ENCODE measurements around the gene TRIML1. TPM values are rescaled to one million over a fixed set of nuclear protein-coding genes. Genes with fewer than 3 reads are reported as not detected.

TRIML1 gene, protein sequence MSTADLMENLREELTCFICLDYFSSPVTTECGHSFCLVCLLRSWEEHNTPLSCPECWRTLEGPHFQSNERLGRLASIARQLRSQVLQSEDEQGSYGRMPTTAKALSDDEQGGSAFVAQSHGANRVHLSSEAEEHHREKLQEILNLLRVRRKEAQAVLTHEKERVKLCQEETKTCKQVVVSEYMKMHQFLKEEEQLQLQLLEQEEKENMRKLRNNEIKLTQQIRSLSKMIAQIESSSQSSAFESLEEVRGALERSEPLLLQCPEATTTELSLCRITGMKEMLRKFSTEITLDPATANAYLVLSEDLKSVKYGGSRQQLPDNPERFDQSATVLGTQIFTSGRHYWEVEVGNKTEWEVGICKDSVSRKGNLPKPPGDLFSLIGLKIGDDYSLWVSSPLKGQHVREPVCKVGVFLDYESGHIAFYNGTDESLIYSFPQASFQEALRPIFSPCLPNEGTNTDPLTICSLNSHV
- total RNA-seq, result not detected

DNA sequence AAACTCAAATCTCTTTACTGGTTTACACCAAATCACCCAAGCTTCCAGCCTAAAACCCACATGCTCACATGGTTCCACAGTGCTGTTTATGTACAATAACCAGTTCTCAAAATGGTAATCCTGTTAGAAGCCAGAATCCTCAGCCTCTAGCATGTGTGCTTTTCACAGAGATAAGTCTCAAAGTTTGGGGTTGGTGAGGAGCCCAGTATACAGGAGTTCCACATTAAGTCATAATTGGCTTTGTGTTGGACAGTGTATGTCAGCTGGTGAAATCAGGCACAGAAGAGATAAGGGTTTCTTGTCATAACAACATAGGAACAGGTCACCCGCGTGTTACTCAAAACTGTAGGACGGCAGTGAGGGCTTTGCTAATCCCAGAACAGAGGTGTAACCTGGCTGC is at the start of gene TRIML1:
TRIML1 (plus strand) TSS at position 301 of the 400 bp plus-strand sequence. CDS start 118 bp downstream, outside the sequence.
- CTCF ChIA-PET, result no interaction called here
- Mint-ChIP-seq H3K9me3 (peaks cover 1% of the 10 kb centered on the region), H3K4me1 (ENCODE audit: low read depth) (no peaks in the 10 kb centered on the region), H3K27ac (no peak within 1 kb of the TSS), H3K27me3 (ENCODE audit: low read depth) (peaks cover 1% of the 10 kb centered on the region), H3K4me3 (no peak within 1 kb of the TSS), H3K36me3 (ENCODE audit: low read depth) (no peaks in the 10 kb centered on the region)
- intact Hi-C loops (cut with micrococcal nuclease), result no loop called here
- no peak for DNase-seq

DNA sequence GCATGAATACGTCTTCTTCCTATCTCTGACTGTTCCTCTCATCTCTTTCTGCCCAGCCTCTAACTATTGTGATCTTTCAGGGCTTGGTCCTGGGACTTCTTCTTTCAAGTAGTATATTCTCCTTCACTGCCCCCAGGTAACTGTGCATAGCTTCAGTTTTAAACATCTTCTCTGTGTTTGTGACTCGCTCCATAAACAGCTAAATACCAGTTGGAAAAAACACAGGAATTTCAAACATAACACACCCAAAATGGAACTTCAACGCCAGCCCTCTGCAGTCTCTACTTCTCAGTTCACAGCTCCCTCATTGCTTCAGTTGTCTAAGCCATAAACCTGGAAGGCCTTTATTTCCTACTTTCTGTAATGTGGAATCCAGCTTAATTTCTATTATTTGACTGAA is 46.4 kb upstream of the TRIML1 start:
- Mint-ChIP-seq H3K27ac (no peak overlapping the region), H3K9me3 (peaks cover 4% of the 10 kb centered on the region), H3K4me1 (ENCODE audit: low read depth) (no peaks in the 10 kb centered on the region), H3K36me3 (ENCODE audit: low read depth) (no peaks in the 10 kb centered on the region), H3K4me3 (no peak overlapping the region), H3K27me3 (ENCODE audit: low read depth) (no peaks in the 10 kb centered on the region)
- CTCF ChIA-PET, result no interaction called here
- intact Hi-C loops (cut with micrococcal nuclease), result no loop called here
- DNase-seq, result no peak

GRCh38 chr4:188106454-188106853 is 32.8 kb upstream of the TRIML1 start:
- CTCF ChIA-PET, result no interaction called here

GRCh38 chr4:188107931-188108843 is 31.1 kb upstream of the TRIML1 start:
- intact Hi-C loops (cut with micrococcal nuclease), result no loop called here
- Mint-ChIP-seq H3K27ac (no peak overlapping the region), H3K4me3 (no peak overlapping the region), H3K9me3 (peaks cover 10% of the 10 kb centered on the region), H3K4me1 (ENCODE audit: low read depth) (no peaks in the 10 kb centered on the region), H3K36me3 (ENCODE audit: low read depth) (no peaks in the 10 kb centered on the region), H3K27me3 (ENCODE audit: low read depth) (peaks cover 5% of the 10 kb centered on the region)
- no peak for DNase-seq
- CTCF ChIA-PET, result no interaction called here

More at GRCh38 chr4:188106454-188106853, 32.8 kb upstream of the TRIML1 start:
- Mint-ChIP-seq H3K36me3 (ENCODE audit: low read depth) (peaks cover 1% of the 10 kb centered on the region), H3K27ac (no peak overlapping the region), H3K9me3 (peaks cover 10% of the 10 kb centered on the region), H3K4me1 (ENCODE audit: low read depth) (no peaks in the 10 kb centered on the region), H3K27me3 (ENCODE audit: low read depth) (peaks cover 5% of the 10 kb centered on the region), H3K4me3 (no peak overlapping the region)
- intact Hi-C loops (cut with micrococcal nuclease), result no loop called here
- no peak for DNase-seq

DNA sequence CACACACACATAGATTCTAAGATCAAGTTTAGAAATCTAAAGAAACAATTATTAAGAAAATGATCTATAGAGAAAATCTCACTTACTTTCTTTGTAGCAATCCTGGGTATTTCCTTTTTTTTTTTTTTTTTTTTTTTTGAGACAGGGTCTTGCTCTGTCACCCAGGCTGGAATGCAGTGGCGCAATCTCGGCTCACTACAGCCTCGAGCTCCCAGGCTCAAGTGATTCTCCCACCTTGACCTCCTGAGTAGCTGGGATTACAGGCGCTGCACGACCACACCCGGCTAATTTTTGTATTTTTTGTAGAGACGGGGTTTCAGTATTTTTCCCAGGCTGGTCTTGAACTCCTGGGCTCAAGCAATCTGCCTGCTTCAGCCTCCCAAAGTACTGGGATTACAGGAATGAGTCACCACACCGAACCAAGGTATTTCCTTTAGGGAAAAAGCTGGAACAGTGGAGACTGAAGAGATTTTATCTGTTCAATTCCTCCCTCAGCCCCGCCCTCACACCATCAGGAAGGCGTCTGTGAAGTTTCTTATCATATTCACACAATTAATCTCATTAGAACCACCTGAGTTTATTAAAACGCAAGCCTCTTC is 30.0 kb upstream of the TRIML1 start, which contains the start of gene TRIML2:
TRIML2 (minus strand) TSS at position 447 of the 599 bp plus-strand sequence. CDS start 4,235 bp downstream, outside the sequence.
- CTCF ChIA-PET, result interaction anchor here (0.6 kb wide), 1 partner anchor 145 kb away, joined by 3 read pairs; no protein-coding TSS in a partner anchor
- H3K4me1 Mint-ChIP-seq (ENCODE audit: low read depth), result no peaks in the 10 kb centered on the region
- no peak for DNase-seq
- no peaks in the 10 kb centered on the region for H3K36me3 Mint-ChIP-seq (ENCODE audit: low read depth)
- H3K27ac Mint-ChIP-seq, result no peak within 1 kb of the TSS
- peaks cover 6% of the 10 kb centered on the region for H3K9me3 Mint-ChIP-seq
- intact Hi-C loops (cut with micrococcal nuclease), result no loop called here
- no peak within 1 kb of the TSS for H3K4me3 Mint-ChIP-seq
- peaks cover 5% of the 10 kb centered on the region for H3K27me3 Mint-ChIP-seq (ENCODE audit: low read depth)

GRCh38 chr4:188110036-188110435 is 29.2 kb upstream of the TRIML1 start:
- H3K27me3 Mint-ChIP-seq (ENCODE audit: low read depth), result peaks cover 5% of the 10 kb centered on the region
- CTCF ChIA-PET, result no interaction called here
- intact Hi-C loops (cut with micrococcal nuclease), result no loop called here
- H3K27ac Mint-ChIP-seq, result no peak overlapping the region
- no peaks in the 10 kb centered on the region for H3K36me3 Mint-ChIP-seq (ENCODE audit: low read depth)
- no peak overlapping the region for H3K4me3 Mint-ChIP-seq
- no peak for DNase-seq
- peaks cover 4% of the 10 kb centered on the region for H3K9me3 Mint-ChIP-seq
- H3K4me1 Mint-ChIP-seq (ENCODE audit: low read depth), result no peaks in the 10 kb centered on the region

DNA sequence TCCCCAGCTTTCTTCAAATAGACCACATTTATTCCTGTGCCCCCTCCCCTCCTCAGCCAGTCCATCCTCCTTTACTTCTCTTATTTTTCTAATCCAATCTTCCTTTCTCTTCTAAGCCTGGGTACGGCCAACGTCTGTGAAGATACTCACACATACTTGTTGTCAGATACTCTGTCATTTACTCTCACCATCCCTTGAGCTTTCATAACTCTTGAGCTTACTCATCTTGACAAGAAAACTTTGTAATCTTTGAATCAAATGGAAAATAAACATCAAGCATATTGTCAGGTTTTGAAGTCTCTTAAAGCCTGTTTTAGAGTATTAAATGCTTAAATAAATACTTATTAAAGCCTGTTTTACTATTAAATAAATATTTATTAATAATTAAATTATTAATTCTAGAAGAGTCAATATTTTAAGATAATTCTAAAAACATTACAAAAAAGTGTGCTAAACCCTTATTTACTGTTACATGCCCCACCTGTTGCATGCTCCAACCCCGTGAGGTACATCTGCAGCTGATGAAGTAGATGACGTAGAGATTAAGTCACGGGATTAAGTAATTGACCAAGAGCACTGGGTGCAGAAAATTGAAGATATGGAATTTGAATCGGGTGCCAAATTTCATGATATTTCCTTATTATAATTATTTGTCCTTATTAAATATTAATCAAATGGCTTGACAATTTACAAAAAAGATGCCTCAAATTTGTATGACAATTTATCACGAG is 28.3 kb upstream of the TRIML1 start:
- CTCF ChIA-PET, result no interaction called here
- Mint-ChIP-seq H3K4me1 (ENCODE audit: low read depth) (no peaks in the 10 kb centered on the region), H3K9me3 (peaks cover 4% of the 10 kb centered on the region), H3K27ac (no peak overlapping the region), H3K36me3 (ENCODE audit: low read depth) (no peaks in the 10 kb centered on the region), H3K4me3 (no peak overlapping the region), H3K27me3 (ENCODE audit: low read depth) (peaks cover 5% of the 10 kb centered on the region)
- intact Hi-C loops (cut with micrococcal nuclease), result no loop called here
- no peak for DNase-seq

GRCh38 chr4:188111955-188112354 is 27.3 kb upstream of the TRIML1 start:
- CTCF ChIA-PET, result no interaction called here
- H3K4me1 Mint-ChIP-seq (ENCODE audit: low read depth), result no peaks in the 10 kb centered on the region
- intact Hi-C loops (cut with micrococcal nuclease), result no loop called here
- no peak for DNase-seq
- no peak overlapping the region for H3K4me3 Mint-ChIP-seq
- no peaks in the 10 kb centered on the region for H3K36me3 Mint-ChIP-seq (ENCODE audit: low read depth)
- no peak overlapping the region for H3K27ac Mint-ChIP-seq
- H3K27me3 Mint-ChIP-seq (ENCODE audit: low read depth), result peaks cover 5% of the 10 kb centered on the region
- peaks cover 4% of the 10 kb centered on the region for H3K9me3 Mint-ChIP-seq

DNA sequence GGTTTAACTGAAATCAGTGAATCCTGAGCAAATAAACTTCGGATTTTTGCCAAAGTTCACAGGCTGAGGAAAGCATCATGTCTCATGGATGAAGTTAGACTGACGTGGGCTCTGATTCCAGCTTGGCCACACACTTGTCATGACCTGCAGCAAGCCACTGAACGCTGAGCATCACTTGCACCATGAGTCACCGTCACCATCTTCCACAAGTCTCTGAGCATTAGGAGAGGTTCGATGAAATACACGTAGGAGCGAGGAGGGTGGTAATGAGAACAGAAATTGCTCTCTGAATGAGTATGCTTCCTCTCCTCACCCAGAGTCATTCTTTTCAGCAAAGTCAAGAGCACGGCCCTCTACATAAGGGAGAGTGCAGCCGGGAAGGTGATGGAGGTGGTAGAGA is 26.1 kb upstream of the TRIML1 start:
- CTCF ChIA-PET, result no interaction called here
- no peak for DNase-seq
- H3K4me3 Mint-ChIP-seq, result no peak overlapping the region
- H3K4me1 Mint-ChIP-seq (ENCODE audit: low read depth), result no peaks in the 10 kb centered on the region
- intact Hi-C loops (cut with micrococcal nuclease), result no loop called here
- no peaks in the 10 kb centered on the region for H3K36me3 Mint-ChIP-seq (ENCODE audit: low read depth)
- no peak overlapping the region for H3K27ac Mint-ChIP-seq
- peaks cover 2% of the 10 kb centered on the region for H3K9me3 Mint-ChIP-seq
- peaks cover 5% of the 10 kb centered on the region for H3K27me3 Mint-ChIP-seq (ENCODE audit: low read depth)

DNA sequence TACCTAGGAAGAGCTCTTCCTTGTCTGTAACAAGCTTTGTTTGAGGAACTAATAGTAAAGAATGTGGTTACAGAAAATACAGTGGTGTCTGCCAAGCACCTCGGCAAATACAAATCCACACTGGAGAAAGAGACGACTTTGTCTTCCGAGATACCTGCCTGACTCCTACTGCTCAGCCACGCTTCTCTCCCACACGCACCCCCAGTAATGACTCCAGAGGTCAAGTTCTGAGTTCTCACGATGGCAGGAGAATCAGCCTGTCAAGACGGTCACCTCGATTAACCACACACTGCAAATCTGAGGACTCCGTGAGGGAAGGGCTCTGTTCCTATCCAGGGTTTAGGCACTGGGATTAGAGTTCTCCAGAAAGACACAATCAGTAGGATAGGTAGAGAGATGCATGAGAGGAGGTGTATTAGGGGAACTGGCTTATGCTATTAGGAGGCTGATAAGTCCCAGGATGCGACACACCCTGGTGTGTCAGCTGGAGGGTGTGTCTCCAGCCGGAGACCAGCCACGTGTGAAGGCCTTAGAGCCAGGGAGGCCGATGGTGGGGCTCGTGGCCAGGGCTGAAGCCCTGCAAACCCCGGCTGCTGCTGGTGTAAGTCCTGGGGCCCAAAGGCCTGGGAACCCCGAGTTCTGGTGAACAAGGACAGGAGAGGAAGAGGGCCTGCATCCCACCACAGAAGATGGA is 21.5 kb upstream of the TRIML1 start:
- DNase-seq, result no peak
- Mint-ChIP-seq H3K9me3 (peaks cover 3% of the 10 kb centered on the region), H3K4me1 (ENCODE audit: low read depth) (no peaks in the 10 kb centered on the region), H3K27me3 (ENCODE audit: low read depth) (no peaks in the 10 kb centered on the region), H3K4me3 (no peak overlapping the region), H3K36me3 (ENCODE audit: low read depth) (no peaks in the 10 kb centered on the region), H3K27ac (no peak overlapping the region)
- CTCF ChIA-PET, result no interaction called here
- intact Hi-C loops (cut with micrococcal nuclease), result no loop called here

GRCh38 chr4:188121530-188121929 is 17.7 kb upstream of the TRIML1 start:
- Mint-ChIP-seq H3K4me1 (ENCODE audit: low read depth) (no peaks in the 10 kb centered on the region), H3K4me3 (no peak overlapping the region), H3K27me3 (ENCODE audit: low read depth) (no peaks in the 10 kb centered on the region), H3K9me3 (peaks cover 3% of the 10 kb centered on the region), H3K27ac (no peak overlapping the region), H3K36me3 (ENCODE audit: low read depth) (no peaks in the 10 kb centered on the region)
- no peak for DNase-seq
- CTCF ChIA-PET, result no interaction called here
- intact Hi-C loops (cut with micrococcal nuclease), result no loop called here
